Spleen (tissue), 11 donors: ENCODE results near the gene N4BP2L2. TPM values are rescaled to one million over a fixed set of nuclear protein-coding genes. Genes with fewer than 3 reads are reported as not detected.

Experiments
- DNase-seq: peaks from one replicate; pipeline ENCODE4 v3.0.0-alpha.2; 2020
- H3K27ac ChIP-seq, 8 donors: fragments of 200-600 bp; sonication (generic) in 7 of 8; 1 replicate in 4 of 8; 2 replicates in 4 of 8; pipeline versions ENCODE4 v1.5.0 to v1.8.0; 2016 to 2021; ENCODE audit warnings: inconsistent platforms in 4 of 8, mild to moderate bottlenecking in 4 of 8, moderate library complexity in 1 of 8
- H3K27me3 ChIP-seq, 7 donors: fragments of 200-600 bp; sonication (generic) in 6 of 7; replicated peaks in 1 of 7; 1 replicate in 4 of 7; 2 replicates in 3 of 7; pipeline versions ENCODE4 v1.5.0 to v1.8.0; 2016 to 2021; ENCODE audit warnings: inconsistent platforms in 3 of 7, mild to moderate bottlenecking in 1 of 7
- H3K36me3 ChIP-seq, 6 donors: fragments of 200-600 bp; sonication (generic) in 5 of 6; 1 replicate in 4 of 6; 2 replicates in 2 of 6; pipeline versions ENCODE4 v1.5.0 to v1.8.0; 2016 to 2021; ENCODE audit warnings: inconsistent platforms in 2 of 6
- H3K4me1 ChIP-seq, 6 donors: fragments of 200-600 bp; sonication (generic) in 5 of 6; 1 replicate in 3 of 6; 2 replicates in 3 of 6; pipeline versions ENCODE4 v1.5.0 to v1.8.0; 2016 to 2021; ENCODE audit warnings: inconsistent platforms in 3 of 6
- H3K4me3 ChIP-seq, 8 donors: fragments of 200-600 bp; sonication (generic) in 7 of 8; 1 replicate in 4 of 8; 2 replicates in 4 of 8; pipeline versions ENCODE4 v1.5.0 to v1.8.0; 2016 to 2021; ENCODE audit warnings: inconsistent platforms in 4 of 8, mild to moderate bottlenecking in 4 of 8, moderate library complexity in 2 of 8
- H3K9me3 ChIP-seq, 8 donors: fragments of 200-600 bp; sonication (generic) in 7 of 8; 1 replicate in 4 of 8; 2 replicates in 4 of 8; pipeline versions ENCODE4 v1.5.0 to v1.8.0; 2016 to 2021; ENCODE audit warnings: inconsistent platforms in 4 of 8
- POLR2A ChIP-seq, 3 donors: fragments of 450-650 bp; IDR thresholded peaks; one replicate each; pipeline ENCODE4 v1.5.1; 2017; ENCODE audit warnings: antibody characterized with exemption in 3 of 3, mild to moderate bottlenecking in 1 of 3
- POLR2AphosphoS5 ChIP-seq, 3 donors: sonication (generic); formaldehyde crosslinking; IDR thresholded peaks; one replicate each; pipeline ENCODE4 v1.5.1; 2017; ENCODE audit warnings: antibody characterized with exemption in 3 of 3
- WGBS, 5 donors: extraction: QIAGEN DNeasy Blood & Tissue Kit in 3 of 5; methylation state at CpG; one replicate each; pipeline versions ENCODE4 v1.1.5 to v1.1.7; 2013 to 2018; 5-methylcytosine and 5-hydroxymethylcytosine counted together
- intact Hi-C: fragments of 100-400 bp; cut with DNase I; formaldehyde crosslinking; loops from one replicate; pipeline ENCODE4 v1.15.0; 2023; ENCODE audit warnings: low total_unique reads
- polyA plus RNA-seq, 3 donors: library from polyadenylated mRNA; stranded (reverse); fragments of 200-250 nt; gene quantifications; one replicate each; pipeline ENCODE4 v1.2.1, GENCODE V29; 2013
- total RNA-seq, 7 donors: library from RNA; depleted of rRNA in 3 of 7; stranded (reverse); fragments of >200 nt in 3 of 7; fragmentation: NEBNext Ultra II Directional in 4 of 7; extraction: Animal tissue kit (Norgen Biotek cat#: 25700) in 4 of 7; gene quantifications; one replicate each; pipeline versions ENCODE4 v1.1.0 to v1.2.1, GENCODE V29; 2016 to 2021
- TF ChIP-seq, protein P1 (sequence below), 11 experiments: fragments of 200-600 bp in 7 of 11; fragments of 450-650 bp in 4 of 11; sonication (generic) in 4 of 11; IDR thresholded peaks in 8 of 11; conservative IDR thresholded peaks in 3 of 11; 1 replicate in 7 of 11; 2 replicates in 4 of 11; pipeline versions ENCODE4 v1.4.0 to v1.8.0; 2016 to 2021; ENCODE audit warnings: antibody characterized with exemption in 11 of 11, inconsistent platforms in 4 of 11, mild to moderate bottlenecking in 1 of 11
- donor health status: healthy with polysubstance abuse.
- donor health status: DM: no; HTN: no; CAD: no; lungs with moderate emphysema.
- donor health status: DM: no; HTN: no; CAD: no.
- donor health status: Bipolar disorder and iron deficiency.
- donor health status: healthy.
- donor health status: DM: no; HTN: no; CAD: no.
- donor health status: DM: yes; HTN: yes; CAD: no.

N4BP2L2 gene
- total and polyA plus RNA-seq, 10 donors, result 49.3 to 506 (median 185) TPM

DNA sequence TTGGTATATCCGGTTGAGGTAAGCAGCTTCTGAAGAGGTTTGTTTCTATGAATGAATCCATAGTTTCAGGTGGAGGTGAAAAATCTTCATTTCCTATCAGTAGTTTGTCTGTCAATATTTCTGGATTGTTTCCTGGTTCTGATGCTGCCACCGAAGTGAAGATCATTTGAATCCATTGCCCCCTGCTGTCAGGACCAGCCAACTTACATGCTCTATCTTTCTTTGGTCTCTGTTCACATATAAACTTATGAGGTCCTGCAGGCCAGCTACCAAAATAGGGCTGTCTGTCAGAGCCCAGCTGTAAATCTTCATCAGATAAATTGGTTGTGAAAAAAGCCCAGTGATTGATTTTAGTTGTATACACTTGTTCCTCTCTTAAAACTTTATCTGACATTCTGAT lies 95.5 kb downstream of the N4BP2L2 start:
- H3K27me3 ChIP-seq, result no peaks in the 10 kb centered on the region
- H3K4me1 ChIP-seq, result peaks cover 0 to 24% (median 13%) of the 10 kb centered on the region in 6 donors
- H3K36me3 ChIP-seq, result peaks cover 0 to 20% (median 0%) of the 10 kb centered on the region in 6 donors
- no peaks in the 10 kb centered on the region for H3K9me3 ChIP-seq
- intact Hi-C loops, result no loop called here
- H3K27ac ChIP-seq, result peak overlapping the region in 4 of 8 donors; percentile 29 to 54 (median 41)
- H3K4me3 ChIP-seq, result no peak overlapping the region
- no peak for DNase-seq
- WGBS, 5 donors, result 38 to 51% (median 44%) methylated on average over 2 of the region's 2 CpGs
- TF ChIP-seq POLR2A (IDR thresholded peaks at IDR 0.05), result no peak
- TF ChIP-seq, protein P1, sequence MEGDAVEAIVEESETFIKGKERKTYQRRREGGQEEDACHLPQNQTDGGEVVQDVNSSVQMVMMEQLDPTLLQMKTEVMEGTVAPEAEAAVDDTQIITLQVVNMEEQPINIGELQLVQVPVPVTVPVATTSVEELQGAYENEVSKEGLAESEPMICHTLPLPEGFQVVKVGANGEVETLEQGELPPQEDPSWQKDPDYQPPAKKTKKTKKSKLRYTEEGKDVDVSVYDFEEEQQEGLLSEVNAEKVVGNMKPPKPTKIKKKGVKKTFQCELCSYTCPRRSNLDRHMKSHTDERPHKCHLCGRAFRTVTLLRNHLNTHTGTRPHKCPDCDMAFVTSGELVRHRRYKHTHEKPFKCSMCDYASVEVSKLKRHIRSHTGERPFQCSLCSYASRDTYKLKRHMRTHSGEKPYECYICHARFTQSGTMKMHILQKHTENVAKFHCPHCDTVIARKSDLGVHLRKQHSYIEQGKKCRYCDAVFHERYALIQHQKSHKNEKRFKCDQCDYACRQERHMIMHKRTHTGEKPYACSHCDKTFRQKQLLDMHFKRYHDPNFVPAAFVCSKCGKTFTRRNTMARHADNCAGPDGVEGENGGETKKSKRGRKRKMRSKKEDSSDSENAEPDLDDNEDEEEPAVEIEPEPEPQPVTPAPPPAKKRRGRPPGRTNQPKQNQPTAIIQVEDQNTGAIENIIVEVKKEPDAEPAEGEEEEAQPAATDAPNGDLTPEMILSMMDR (IDR thresholded peaks at IDR 0.05 in 8 of 11, conservative IDR thresholded peaks at IDR 0.05 in 3 of 11), result peak in 10 of 11 experiments; percentile 9 to 59 (median 42)
- TF ChIP-seq POLR2AphosphoS5 (IDR thresholded peaks at IDR 0.05), result no peak

DNA sequence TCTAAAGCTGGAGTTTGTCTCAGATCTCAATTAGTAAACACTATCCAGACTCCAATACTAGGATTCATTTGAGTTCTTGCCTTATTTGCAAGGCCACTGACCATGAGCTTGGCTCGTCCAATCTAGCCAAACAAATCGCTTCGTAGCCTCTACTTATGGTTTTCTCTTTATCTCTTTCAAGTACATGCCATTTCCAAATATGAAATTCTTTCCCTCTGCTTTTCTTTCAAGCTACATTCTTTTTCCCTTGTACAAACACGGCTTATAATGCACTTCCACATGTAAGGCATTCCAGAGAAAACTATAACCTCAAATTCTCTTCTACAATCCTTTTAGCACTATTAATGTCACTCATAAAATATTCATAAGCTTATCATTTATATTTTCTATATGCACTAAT lies 99.7 kb downstream of the N4BP2L2 start:
- intact Hi-C loops, result no loop called here
- DNase-seq, result no peak
- no peaks in the 10 kb centered on the region for H3K9me3 ChIP-seq
- no peak overlapping the region for H3K4me3 ChIP-seq
- 94 to 99% (median 96%) methylated on average over 4 of the region's 4 CpGs for WGBS, 5 donors
- H3K4me1 ChIP-seq, result peaks cover 0 to 10% (median 8%) of the 10 kb centered on the region in 6 donors
- H3K27ac ChIP-seq, result no peak overlapping the region
- TF ChIP-seq, protein P1 (IDR thresholded peaks at IDR 0.05 in 8 of 11, conservative IDR thresholded peaks at IDR 0.05 in 3 of 11), result no peak
- TF ChIP-seq POLR2AphosphoS5 (IDR thresholded peaks at IDR 0.05) (no peak), POLR2A (IDR thresholded peaks at IDR 0.05) (no peak)
- H3K36me3 ChIP-seq, result peaks cover 0 to 46% (median 3%) of the 10 kb centered on the region in 6 donors
- H3K27me3 ChIP-seq, result no peaks in the 10 kb centered on the region

DNA sequence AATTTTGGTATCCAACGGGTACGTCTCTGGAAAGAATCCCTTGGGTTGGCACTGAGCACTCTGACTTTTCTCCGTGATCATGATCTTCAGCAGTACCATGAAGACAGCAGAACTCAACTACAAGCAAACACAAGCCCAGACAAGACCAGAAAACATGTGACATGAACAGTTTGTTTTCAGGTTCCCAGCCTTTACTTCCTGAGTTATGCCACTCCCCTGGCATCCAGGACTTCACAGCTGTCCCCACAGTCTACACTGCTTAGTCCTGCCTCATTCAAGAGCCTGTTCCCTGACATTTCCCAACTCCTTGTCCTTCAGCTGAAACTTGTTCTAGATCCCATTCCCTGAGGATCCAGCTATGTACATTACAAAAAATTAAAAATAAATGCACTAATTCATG lies 105.7 kb downstream of the N4BP2L2 start:
- H3K36me3 ChIP-seq, result peaks cover 0 to 38% (median 3%) of the 10 kb centered on the region in 6 donors
- no peak for DNase-seq
- no peak overlapping the region for H3K4me3 ChIP-seq
- no peaks in the 10 kb centered on the region for H3K27me3 ChIP-seq
- intact Hi-C loops, result no loop called here
- no peaks in the 10 kb centered on the region for H3K9me3 ChIP-seq
- TF ChIP-seq, protein P1 (IDR thresholded peaks at IDR 0.05 in 8 of 11, conservative IDR thresholded peaks at IDR 0.05 in 3 of 11), result no peak
- TF ChIP-seq POLR2AphosphoS5 (IDR thresholded peaks at IDR 0.05) (no peak), POLR2A (IDR thresholded peaks at IDR 0.05) (no peak)
- peaks cover 4 to 26% (median 13%) of the 10 kb centered on the region in 6 donors for H3K4me1 ChIP-seq
- WGBS, 5 donors, result 93 to 98% (median 96%) methylated on average over 3 of the region's 3 CpGs
- no peak overlapping the region for H3K27ac ChIP-seq

DNA sequence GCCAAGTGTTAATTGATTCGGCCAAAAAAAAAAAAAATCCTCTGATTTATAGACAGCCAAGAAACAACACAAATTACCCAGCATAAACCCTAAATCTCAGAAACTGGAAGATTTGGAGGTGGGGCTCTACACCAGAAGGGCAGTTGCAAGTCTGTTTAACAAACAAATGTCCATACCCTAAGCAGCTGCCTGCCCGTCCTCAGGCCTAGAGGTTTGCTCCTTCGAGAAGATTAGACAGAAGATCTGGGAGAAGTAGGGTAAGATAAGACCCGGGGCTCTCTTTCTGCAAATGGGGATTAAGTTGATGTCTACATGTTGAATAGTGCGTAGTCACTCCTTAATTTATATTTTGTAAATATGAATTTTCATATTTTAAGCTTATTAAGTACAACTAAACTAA lies 107.2 kb downstream of the N4BP2L2 start:
- no peak for DNase-seq
- H3K36me3 ChIP-seq, result peaks cover 0 to 35% (median 2%) of the 10 kb centered on the region in 6 donors
- TF ChIP-seq POLR2A (IDR thresholded peaks at IDR 0.05), result no peak
- TF ChIP-seq POLR2AphosphoS5 (IDR thresholded peaks at IDR 0.05), result no peak
- TF ChIP-seq, protein P1 (IDR thresholded peaks at IDR 0.05 in 8 of 11, conservative IDR thresholded peaks at IDR 0.05 in 3 of 11), result no peak
- intact Hi-C loops, result no loop called here
- no peaks in the 10 kb centered on the region for H3K27me3 ChIP-seq
- H3K4me3 ChIP-seq, result no peak overlapping the region
- no peaks in the 10 kb centered on the region for H3K9me3 ChIP-seq
- no peak overlapping the region for H3K27ac ChIP-seq
- WGBS, 5 donors, result 91 to 97% (median 95%) methylated on average over 5 of the region's 5 CpGs
- peaks cover 4 to 31% (median 16%) of the 10 kb centered on the region in 6 donors for H3K4me1 ChIP-seq
